Endothelial cell of umbilical vein (primary cell): ENCODE data around the gene LSM14A. TPM values are rescaled to one million over a fixed set of nuclear protein-coding genes. Genes with fewer than 3 reads are reported as not detected.

Experiments
- BruUV-seq: library from RNA; stranded (reverse); fragments of 400-500 nt; replicated peaks from 2 replicates; lab custom pipeline; 2021; lab: Mats Ljungman, UMichigan
- CTCF ChIA-PET: fragments of 300-600, 350-600 bp; sonication (Branson Sonifier 250); formaldehyde crosslinking; loops from one replicate; lab custom pipeline; 2021; ENCODE audit warnings: antibody characterized with exemption, inconsistent platforms; lab: Charles Lee
- POLR2A ChIA-PET: fragments of 300-600, 350-600 bp; sonication (Branson Sonifier 250); formaldehyde crosslinking; loops from one replicate; lab custom pipeline; 2021; ENCODE audit warnings: antibody characterized with exemption, inconsistent platforms; lab: Charles Lee
- DNase-seq: peaks from one replicate; pipeline ENCODE4 v3.0.0-alpha.2; 2011; ENCODE audit warnings: low read depth, low spot score
- FAIRE-seq: peaks from 2 replicates; lab custom pipeline; 2011; peaks lifted over from hg19 to GRCh38; lab: Jason Lieb, UNC
- H2AFZ ChIP-seq: 2 replicates; pipeline ENCODE4 v1.6.0; 2012; ENCODE audit warnings: low read depth, low read length, control low read depth, inconsistent platforms
- H3K27ac ChIP-seq: 2 replicates; pipeline ENCODE4 v1.5.1; 2011; ENCODE audit warnings: low read depth, mild to moderate bottlenecking, control low read depth, low read length, moderate library complexity; ENCODE audit not compliant: insufficient read depth
- H3K27me3 ChIP-seq, 2 experiments: 2 replicates each; pipeline versions ENCODE4 v1.6.0 to v1.6.1; 2011; ENCODE audit warnings: low read length in 2 of 2, mixed read lengths in 1 of 2; ENCODE audit not compliant: control insufficient read depth in 2 of 2, insufficient read depth in 2 of 2
- H3K36me3 ChIP-seq, 2 experiments: 2 replicates in 1 of 2; 3 replicates in 1 of 2; pipeline ENCODE4 v1.5.1; 2011; ENCODE audit warnings: low read length in 2 of 2, mild to moderate bottlenecking in 1 of 2, moderate library complexity in 1 of 2; ENCODE audit not compliant: control insufficient read depth in 2 of 2, insufficient read depth in 2 of 2; ENCODE audit errors: extremely low read depth in 1 of 2
- H3K4me1 ChIP-seq: 3 replicates; pipeline ENCODE4 v1.5.1; 2011; ENCODE audit warnings: mild to moderate bottlenecking, low read length; ENCODE audit not compliant: control insufficient read depth, insufficient read depth; ENCODE audit errors: extremely low read depth
- H3K4me2 ChIP-seq: 2 replicates; pipeline ENCODE4 v1.6.1; 2011; ENCODE audit warnings: low read length, control low read depth, mixed read lengths; ENCODE audit not compliant: insufficient read depth
- H3K4me3 ChIP-seq, 3 experiments: fragments of 200-600 bp in 1 of 3; sonication (generic), shearing (Covaris generic) in 1 of 3; replicated peaks in 1 of 3; 2 replicates each; pipeline ENCODE4 v1.5.1; 2011 to 2016; ENCODE audit warnings: control low read depth in 3 of 3, low read length in 3 of 3, mild to moderate bottlenecking in 2 of 3, inconsistent platforms in 1 of 3, low read depth in 1 of 3, moderate library complexity in 1 of 3; ENCODE audit not compliant: insufficient read depth in 1 of 3
- H3K79me2 ChIP-seq: 2 replicates; pipeline ENCODE4 v1.6.0; 2012; ENCODE audit warnings: low read length, inconsistent platforms; ENCODE audit not compliant: control insufficient read depth, insufficient read depth
- H3K9ac ChIP-seq: replicated peaks from 2 replicates; pipeline ENCODE3; 2011; ENCODE audit warnings: low read length, control low read depth; ENCODE audit not compliant: insufficient read depth; ENCODE audit errors: extremely low read depth
- H3K9me1 ChIP-seq: replicated peaks from 3 replicates; pipeline ENCODE4 v1.6.0; 2011; ENCODE audit warnings: mild to moderate bottlenecking, low read length; ENCODE audit not compliant: control insufficient read depth, insufficient read depth; ENCODE audit errors: extremely low read depth
- H3K9me3 ChIP-seq: replicated peaks from 2 replicates; pipeline ENCODE4 v1.5.1; 2012; ENCODE audit warnings: low read length, inconsistent platforms; ENCODE audit not compliant: control insufficient read depth, insufficient read depth
- H4K20me1 ChIP-seq: replicated peaks from 2 replicates; pipeline ENCODE3; 2011; ENCODE audit warnings: mild to moderate bottlenecking, low read length; ENCODE audit not compliant: control insufficient read depth, insufficient read depth; ENCODE audit errors: extremely low read depth
- EZH2 ChIP-seq: IDR thresholded peaks from 2 replicates; pipeline ENCODE4 v1.6.1; 2012; ENCODE audit warnings: borderline replicate concordance, low read depth, mild to moderate bottlenecking, moderate library complexity, low read length, inconsistent platforms; ENCODE audit not compliant: severe bottlenecking
- FOS ChIP-seq: IDR thresholded peaks from 2 replicates; pipeline ENCODE4 v1.6.1; 2011; ENCODE audit warnings: mild to moderate bottlenecking, low read length, moderate library complexity, borderline replicate concordance; ENCODE audit not compliant: insufficient read depth
- GATA2 ChIP-seq: IDR thresholded peaks from 2 replicates; pipeline ENCODE4 v1.7.0; 2011; ENCODE audit warnings: low read depth, mild to moderate bottlenecking, moderate library complexity, mixed read lengths, low read length; ENCODE audit not compliant: insufficient read length, insufficient read depth
- JUN ChIP-seq: IDR thresholded peaks from 2 replicates; pipeline ENCODE4 v1.6.1; 2011; ENCODE audit warnings: borderline replicate concordance, low read depth; ENCODE audit not compliant: insufficient read length, insufficient read depth
- MAX ChIP-seq: IDR thresholded peaks from 2 replicates; pipeline ENCODE4 v1.6.1; 2011; ENCODE audit not compliant: insufficient read depth, insufficient read length
- MYC ChIP-seq: IDR thresholded peaks from one replicate; pipeline ENCODE4 v1.6.1; 2011; ENCODE audit warnings: mild to moderate bottlenecking, low read depth, low read length
- POLR2A ChIP-seq: IDR thresholded peaks from 2 replicates; pipeline ENCODE4 v1.6.1; 2012; ENCODE audit warnings: low read depth, mild to moderate bottlenecking, control low read depth, low read length
- POLR2AphosphoS5 ChIP-seq: IDR thresholded peaks from 2 replicates; pipeline ENCODE4 v1.6.1; 2012; ENCODE audit warnings: low read depth, mild to moderate bottlenecking, control low read depth, low read length, moderate library complexity; ENCODE audit not compliant: insufficient read depth
- dilution Hi-C: fragments of 300-500 bp; cut with MboI; formaldehyde crosslinking; loops from one replicate; pipeline ENCODE4 v1.15.0; 2019; ENCODE audit warnings: low sequenced_read_pairs; ENCODE audit not compliant: extremely low pct_ligation_motif_present
- intact Hi-C: fragments of 100-400 bp; cut with micrococcal nuclease; formaldehyde crosslinking; loops from one replicate; pipeline ENCODE4 v1.10.0; 2022
- polyA plus RNA-seq, 4 experiments: library from polyadenylated mRNA; depleted of rRNA in 3 of 4; stranded (reverse) in 3 of 4; unstranded in 1 of 4; fragments of >200 nt; gene quantifications; 2 replicates each; pipeline versions ENCODE4 v1.2.1 to v1.2.3, GENCODE V29; 2011 to 2012; ENCODE audit warnings: missing spikeins in 1 of 4
- total RNA-seq: library from RNA; stranded (reverse); gene quantifications from 2 replicates; pipeline ENCODE4 v1.2.3, GENCODE V29; 2021
- TF ChIP-seq, protein P1 (sequence below), 2 donors: IDR thresholded peaks; 1 replicate in 1 of 2; 2 replicates in 1 of 2; pipeline ENCODE4 v1.5.1; 2011; ENCODE audit warnings: low read length in 2 of 2, mild to moderate bottlenecking in 2 of 2, moderate library complexity in 2 of 2, control low read depth in 1 of 2, inconsistent platforms in 1 of 2, low read depth in 1 of 2; ENCODE audit not compliant: insufficient read depth in 1 of 2; ENCODE audit errors: extremely low read depth in 1 of 2

Gene LSM14A
- total and polyA plus RNA-seq, 2 donors (not counting 3 experiments of a cell fraction or from before 2014, with no cell fraction given): 96.7 to 122 TPM

DNA sequence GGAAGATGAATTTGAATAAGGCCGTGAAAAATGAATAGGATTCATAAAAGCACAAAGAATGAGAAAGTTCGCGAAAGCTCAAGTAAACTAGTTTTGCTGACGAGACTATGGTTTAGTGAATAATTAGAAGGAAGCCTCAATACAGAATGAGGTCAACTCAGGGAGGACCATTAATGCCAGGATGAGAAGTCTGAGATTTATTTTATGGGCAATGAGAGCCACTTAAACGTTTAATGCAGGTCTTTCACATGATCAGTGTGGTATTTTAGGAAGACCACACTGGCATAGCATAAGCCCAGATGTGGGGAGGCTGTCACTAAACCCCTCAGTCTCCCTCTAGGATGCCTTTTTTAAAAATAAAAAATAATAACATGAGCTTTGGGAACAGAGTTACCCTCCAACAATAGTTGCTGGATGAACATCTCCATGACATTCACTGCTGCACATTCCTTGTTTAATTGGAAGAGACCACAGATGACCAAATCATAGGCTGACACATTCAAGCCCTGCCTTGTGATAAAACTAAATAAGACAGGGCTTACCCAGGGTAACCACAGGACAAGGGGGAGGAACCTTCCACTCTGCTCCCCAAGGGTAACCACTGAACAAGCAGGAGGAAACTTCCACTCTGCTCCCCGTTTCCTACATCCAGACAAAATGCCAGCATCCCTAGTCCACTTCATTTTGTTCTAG is 43.6 kb upstream of the LSM14A start:
- no peaks in the 10 kb centered on the region for H3K4me1 ChIP-seq
- no peaks in the 10 kb centered on the region for H3K79me2 ChIP-seq
- intact Hi-C loops: no loop called here
- no peaks in the 10 kb centered on the region for H3K27me3 ChIP-seq
- H2AFZ ChIP-seq: no peak overlapping the region
- H3K36me3 ChIP-seq: no peaks in the 10 kb centered on the region
- no peak overlapping the region for H3K4me3 ChIP-seq
- dilution Hi-C loops: no loop called here
- DNase-seq (no peak), FAIRE-seq (no peak)
- CTCF ChIA-PET: interaction anchor here (5.1 kb wide), 1 partner anchor 16 kb away, joined by 30 read pairs; no protein-coding TSS in a partner anchor
- H3K9me3 ChIP-seq: no peaks in the 10 kb centered on the region
- BruUV-seq: no TSS peak
- H3K9ac ChIP-seq: no peak overlapping the region
- H4K20me1 ChIP-seq: no peaks in the 10 kb centered on the region
- POLR2A ChIA-PET: no interaction called here
- TF ChIP-seq POLR2AphosphoS5 (no peak), GATA2 (no peak), POLR2A (no peak), JUN (no peak), EZH2 (no peak), MAX (no peak), MYC (no peak), FOS (no peak)
- TF ChIP-seq, protein P1, sequence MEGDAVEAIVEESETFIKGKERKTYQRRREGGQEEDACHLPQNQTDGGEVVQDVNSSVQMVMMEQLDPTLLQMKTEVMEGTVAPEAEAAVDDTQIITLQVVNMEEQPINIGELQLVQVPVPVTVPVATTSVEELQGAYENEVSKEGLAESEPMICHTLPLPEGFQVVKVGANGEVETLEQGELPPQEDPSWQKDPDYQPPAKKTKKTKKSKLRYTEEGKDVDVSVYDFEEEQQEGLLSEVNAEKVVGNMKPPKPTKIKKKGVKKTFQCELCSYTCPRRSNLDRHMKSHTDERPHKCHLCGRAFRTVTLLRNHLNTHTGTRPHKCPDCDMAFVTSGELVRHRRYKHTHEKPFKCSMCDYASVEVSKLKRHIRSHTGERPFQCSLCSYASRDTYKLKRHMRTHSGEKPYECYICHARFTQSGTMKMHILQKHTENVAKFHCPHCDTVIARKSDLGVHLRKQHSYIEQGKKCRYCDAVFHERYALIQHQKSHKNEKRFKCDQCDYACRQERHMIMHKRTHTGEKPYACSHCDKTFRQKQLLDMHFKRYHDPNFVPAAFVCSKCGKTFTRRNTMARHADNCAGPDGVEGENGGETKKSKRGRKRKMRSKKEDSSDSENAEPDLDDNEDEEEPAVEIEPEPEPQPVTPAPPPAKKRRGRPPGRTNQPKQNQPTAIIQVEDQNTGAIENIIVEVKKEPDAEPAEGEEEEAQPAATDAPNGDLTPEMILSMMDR (IDR thresholded peaks at IDR 0.05; ENCODE audit: extremely low read depth in 1 of 2, insufficient read depth in 1 of 2, low read depth in 1 of 2, low read length in 2 of 2): no peak
- no peaks in the 10 kb centered on the region for H3K9me1 ChIP-seq
- H3K4me2 ChIP-seq: no peak overlapping the region
- no peak overlapping the region for H3K27ac ChIP-seq
